ENCODE data around the gene GRIN2D. TPM values are rescaled to one million over a fixed set of nuclear protein-coding genes. Genes with fewer than 3 reads are reported as not detected.

GRIN2D gene
- polyA plus RNA-seq, 1 experiment: 0.07 TPM

DNA sequence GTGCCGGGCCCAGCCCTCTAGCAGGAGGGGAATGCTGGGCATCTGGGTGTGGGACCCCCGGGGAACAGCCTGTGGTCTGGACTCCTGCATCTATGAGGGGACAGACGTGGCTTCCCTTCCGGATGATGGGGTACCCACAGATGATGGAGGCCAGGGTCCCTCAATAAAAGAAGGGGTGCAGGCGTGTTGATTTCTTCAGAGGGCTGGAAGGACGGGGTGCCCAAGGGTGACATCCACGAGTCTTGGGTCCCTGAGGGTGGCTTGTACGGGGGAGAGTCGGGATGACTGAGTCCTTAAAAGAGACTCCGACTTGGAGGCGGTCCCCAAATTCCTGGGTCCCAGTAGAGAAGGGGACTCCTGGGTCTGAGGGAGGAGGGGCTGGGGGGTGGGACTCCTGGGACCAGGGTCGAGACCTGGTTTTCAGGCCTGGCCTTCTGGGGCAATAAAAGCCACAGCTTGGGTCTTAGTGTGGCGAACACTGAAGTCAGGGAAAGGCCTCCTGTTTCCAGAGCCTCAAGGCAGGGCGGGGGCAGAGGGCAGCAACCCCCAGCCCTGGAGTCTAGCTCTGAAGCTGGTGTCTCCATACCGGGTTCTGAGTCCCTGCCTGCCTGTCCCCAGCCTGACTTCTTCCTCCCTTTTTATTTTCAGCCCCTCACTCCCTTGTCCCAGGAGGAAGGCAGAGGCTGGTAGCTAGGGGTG lies 459 bp upstream of the GRIN2D start:
- Histone ChIP-seq H3K9me3 (ENCODE audit: control insufficient read depth, insufficient read depth, low read length) (no peaks in the 10 kb centered on the region; the same call in 1 of the 2 replicates), H3K27ac (ENCODE audit: low read depth, low read length) (no peak overlapping the region), H3K27me3 (ENCODE audit: control insufficient read depth, insufficient read depth, low read length) (peaks cover 43% of the 10 kb centered on the region), H3K4me3 (ENCODE audit: low read depth, low read length) (no peak overlapping the region)
- no peak for DNase-seq (ENCODE audit: low read depth, low spot score)
- no peak for TF ChIP-seq CTCF (IDR thresholded peaks at IDR 0.05; ENCODE audit: low read depth, low read length)
- CTCF ChIA-PET: interaction anchor here (1.1 kb wide), 1 partner anchor 97 kb away, joined by 3 read pairs; no protein-coding TSS in a partner anchor
- POLR2A ChIA-PET: interaction anchor here (0.8 kb wide), 1 partner anchor 29 kb away, joined by 3 read pairs; the partner anchor contains the start of genes SYNGR4 and TMEM143

DNA sequence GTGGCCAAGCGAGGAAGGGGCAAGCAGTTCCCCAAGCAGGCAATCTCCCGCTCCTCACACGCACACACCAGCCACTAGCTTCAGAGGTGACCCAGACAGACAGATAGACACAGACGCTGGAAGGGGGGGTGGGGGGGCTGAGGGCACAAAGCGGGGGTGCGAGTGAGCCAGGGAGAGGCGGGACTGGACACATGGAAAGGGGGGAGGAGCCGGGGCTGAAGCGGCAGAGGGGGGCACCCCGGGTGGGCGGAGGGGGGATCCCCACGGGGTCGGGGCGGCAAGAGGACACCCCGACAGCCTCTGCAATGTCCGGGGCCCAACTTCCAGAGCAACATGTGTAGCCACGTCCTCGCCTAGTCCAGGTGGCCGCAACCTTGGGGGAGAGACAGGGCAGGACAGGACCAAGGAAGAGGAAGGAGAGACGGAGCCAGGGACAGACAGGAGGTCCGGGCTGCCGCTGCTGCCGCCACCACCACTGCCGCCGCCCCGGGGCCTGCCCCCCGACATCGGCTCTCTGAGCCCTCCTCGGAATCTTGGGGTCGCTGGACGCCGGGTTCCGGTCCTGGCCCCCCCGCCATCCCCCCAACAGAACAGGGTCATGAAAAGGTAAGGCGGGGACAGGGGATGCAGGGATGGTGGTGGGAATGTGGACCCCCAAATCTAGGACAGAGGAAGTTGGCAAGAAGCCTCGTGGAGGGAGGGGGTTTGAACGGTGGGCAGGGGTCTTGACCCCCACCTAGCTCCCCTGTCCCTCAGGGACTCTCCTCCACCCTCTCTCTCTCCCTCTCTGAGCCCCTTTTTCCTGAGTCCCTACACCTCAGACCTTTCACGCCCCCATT lies 1.1 kb downstream of the GRIN2D start:
- Histone ChIP-seq H3K9me3 (ENCODE audit: control insufficient read depth, insufficient read depth, low read length) (peaks cover 5% of the 10 kb centered on the region; the same call in 1 of the 2 replicates), H3K27ac (ENCODE audit: low read depth, low read length) (no peak overlapping the region), H3K27me3 (ENCODE audit: control insufficient read depth, insufficient read depth, low read length) (peaks cover 44% of the 10 kb centered on the region), H3K4me3 (ENCODE audit: low read depth, low read length) (peak overlapping the region; percentile 7; the same call in 1 of the 2 replicates)
- POLR2A ChIA-PET: no interaction called here
- CTCF ChIA-PET: no interaction called here
- TF ChIP-seq CTCF (IDR thresholded peaks at IDR 0.05; ENCODE audit: low read depth, low read length): no peak
- no peak for DNase-seq (ENCODE audit: low read depth, low spot score)

- no peak overlapping the region for H3K27ac ChIP-seq (ENCODE audit: low read depth, low read length)
- TF ChIP-seq CTCF (IDR thresholded peaks at IDR 0.05; ENCODE audit: low read depth, low read length): no peak
- H3K4me3 ChIP-seq (ENCODE audit: low read depth, low read length): no peak overlapping the region
- CTCF ChIA-PET: interaction anchor here (0.6 kb wide), 1 partner anchor 128 kb away, joined by 3 read pairs; no protein-coding TSS in a partner anchor
- peaks cover 5% of the 10 kb centered on the region; the same call in 1 of the 2 replicates for H3K9me3 ChIP-seq (ENCODE audit: control insufficient read depth, insufficient read depth, low read length)
- peaks cover 44% of the 10 kb centered on the region for H3K27me3 ChIP-seq (ENCODE audit: control insufficient read depth, insufficient read depth, low read length)
- no peak for DNase-seq (ENCODE audit: low read depth, low spot score)
- POLR2A ChIA-PET: no interaction called here
These were observed 1.6 kb downstream of the GRIN2D start for GRCh38 chr19:48395170-48395455.

- no peak for DNase-seq (ENCODE audit: low read depth, low spot score)
- peaks cover 44% of the 10 kb centered on the region for H3K27me3 ChIP-seq (ENCODE audit: control insufficient read depth, insufficient read depth, low read length)
- POLR2A ChIA-PET: no interaction called here
- CTCF ChIA-PET: interaction anchor here (0.6 kb wide), 1 partner anchor 129 kb away, joined by 3 read pairs; no protein-coding TSS in a partner anchor
- no peak overlapping the region for H3K4me3 ChIP-seq (ENCODE audit: low read depth, low read length)
- no peak overlapping the region for H3K27ac ChIP-seq (ENCODE audit: low read depth, low read length)
- no peak for TF ChIP-seq CTCF (IDR thresholded peaks at IDR 0.05; ENCODE audit: low read depth, low read length)
- peaks cover 5% of the 10 kb centered on the region; the same call in 1 of the 2 replicates for H3K9me3 ChIP-seq (ENCODE audit: control insufficient read depth, insufficient read depth, low read length)
These were observed 2.0 kb downstream of the GRIN2D start for GRCh38 chr19:48395499-48395898.

Measured in AG04450 (cell line).